Lower leg skin (tissue), 4 donors: ENCODE results near the gene RBM10. TPM values are rescaled to one million over a fixed set of nuclear protein-coding genes. Genes with fewer than 3 reads are reported as not detected.

Experiments
- DNase-seq, 2 donors: peaks; one replicate each; pipeline ENCODE4 v3.0.0-alpha.2; 2019; ENCODE audit warnings: low spot score in 2 of 2
- H3K4me3 ChIP-seq: fragments of 200-600 bp; sonication (generic); 2 replicates; pipeline ENCODE4 v1.5.1; 2017; ENCODE audit warnings: mild to moderate bottlenecking, low read depth; ENCODE audit not compliant: poor library complexity, severe bottlenecking
- POLR2A ChIP-seq, 2 donors: fragments of 450-650 bp; IDR thresholded peaks; one replicate each; pipeline ENCODE4 v1.6.1; 2016 to 2017; ENCODE audit warnings: antibody characterized with exemption in 2 of 2, mild to moderate bottlenecking in 1 of 2, moderate library complexity in 1 of 2
- WGBS, 2 donors: methylation state at CpG; one replicate each; pipeline ENCODE4 v1.1.5; 2018; 5-methylcytosine and 5-hydroxymethylcytosine counted together
- intact Hi-C: fragments of 100-400 bp; cut with DNase I; formaldehyde crosslinking; loops from one replicate; pipeline ENCODE4 v1.15.0; 2023; ENCODE audit warnings: low total_unique reads
- total RNA-seq, 4 donors: library from RNA; depleted of rRNA; stranded (reverse); fragments of >200 nt; gene quantifications; one replicate each; pipeline ENCODE4 v1.1.0, GENCODE V29; 2016
- TF ChIP-seq, protein P1 (sequence below), 3 donors: fragments of 450-650 bp; IDR thresholded peaks; one replicate each; pipeline ENCODE4 v1.5.1; 2016; ENCODE audit warnings: antibody characterized with exemption in 3 of 3, mild to moderate bottlenecking in 3 of 3, moderate library complexity in 2 of 3

RBM10 gene
- total RNA-seq, 4 donors from 2014 or later: 22.2 to 35.4 (median 31.2) TPM

DNA sequence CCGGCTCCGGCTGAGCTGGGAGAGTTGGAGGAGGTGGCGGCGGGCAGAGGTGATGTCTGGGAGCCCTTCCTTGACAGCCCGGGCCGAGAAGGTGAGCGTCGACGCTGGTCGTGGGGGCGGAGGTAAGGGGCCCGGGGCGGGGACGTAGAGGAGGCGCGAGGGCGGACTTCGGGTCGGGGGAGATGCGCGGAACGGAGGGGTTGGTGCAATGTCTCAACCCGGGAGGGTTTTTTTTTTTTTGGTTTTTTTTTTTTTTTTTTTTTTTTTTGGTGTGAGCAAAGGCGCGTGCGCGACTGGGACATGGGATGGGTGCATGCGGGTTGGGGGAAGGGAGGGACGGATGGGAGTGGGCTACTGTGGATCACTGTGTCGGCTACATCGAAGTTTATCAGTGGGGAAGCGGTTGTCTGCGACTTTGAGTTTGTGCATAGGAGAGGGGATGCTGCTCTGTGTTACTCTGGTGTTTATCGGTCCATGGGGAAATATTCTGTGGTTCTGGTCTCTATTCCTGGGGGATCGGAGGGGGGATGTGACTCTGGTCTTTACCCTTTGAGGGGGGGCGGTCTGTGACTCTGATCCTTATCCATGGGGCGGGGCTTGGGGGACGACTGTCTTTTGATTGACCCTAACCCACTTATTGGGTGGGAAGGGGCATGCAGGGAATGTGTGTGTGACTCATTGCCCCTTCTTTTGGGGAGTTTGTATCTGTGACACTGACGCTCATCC, 537 bp downstream of the RBM10 start:
- peak in 1 of 2 donors; percentile 15 for DNase-seq
- intact Hi-C loops: no loop called here
- H3K4me3 ChIP-seq: peak overlapping the region; percentile 68
- 0 to 34% methylated on average over 31 to 39 of the region's 39 CpGs for WGBS, 2 donors
- TF ChIP-seq, protein P1, sequence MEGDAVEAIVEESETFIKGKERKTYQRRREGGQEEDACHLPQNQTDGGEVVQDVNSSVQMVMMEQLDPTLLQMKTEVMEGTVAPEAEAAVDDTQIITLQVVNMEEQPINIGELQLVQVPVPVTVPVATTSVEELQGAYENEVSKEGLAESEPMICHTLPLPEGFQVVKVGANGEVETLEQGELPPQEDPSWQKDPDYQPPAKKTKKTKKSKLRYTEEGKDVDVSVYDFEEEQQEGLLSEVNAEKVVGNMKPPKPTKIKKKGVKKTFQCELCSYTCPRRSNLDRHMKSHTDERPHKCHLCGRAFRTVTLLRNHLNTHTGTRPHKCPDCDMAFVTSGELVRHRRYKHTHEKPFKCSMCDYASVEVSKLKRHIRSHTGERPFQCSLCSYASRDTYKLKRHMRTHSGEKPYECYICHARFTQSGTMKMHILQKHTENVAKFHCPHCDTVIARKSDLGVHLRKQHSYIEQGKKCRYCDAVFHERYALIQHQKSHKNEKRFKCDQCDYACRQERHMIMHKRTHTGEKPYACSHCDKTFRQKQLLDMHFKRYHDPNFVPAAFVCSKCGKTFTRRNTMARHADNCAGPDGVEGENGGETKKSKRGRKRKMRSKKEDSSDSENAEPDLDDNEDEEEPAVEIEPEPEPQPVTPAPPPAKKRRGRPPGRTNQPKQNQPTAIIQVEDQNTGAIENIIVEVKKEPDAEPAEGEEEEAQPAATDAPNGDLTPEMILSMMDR (IDR thresholded peaks at IDR 0.05): no peak
- no peak for TF ChIP-seq POLR2A (IDR thresholded peaks at IDR 0.05)

DNA sequence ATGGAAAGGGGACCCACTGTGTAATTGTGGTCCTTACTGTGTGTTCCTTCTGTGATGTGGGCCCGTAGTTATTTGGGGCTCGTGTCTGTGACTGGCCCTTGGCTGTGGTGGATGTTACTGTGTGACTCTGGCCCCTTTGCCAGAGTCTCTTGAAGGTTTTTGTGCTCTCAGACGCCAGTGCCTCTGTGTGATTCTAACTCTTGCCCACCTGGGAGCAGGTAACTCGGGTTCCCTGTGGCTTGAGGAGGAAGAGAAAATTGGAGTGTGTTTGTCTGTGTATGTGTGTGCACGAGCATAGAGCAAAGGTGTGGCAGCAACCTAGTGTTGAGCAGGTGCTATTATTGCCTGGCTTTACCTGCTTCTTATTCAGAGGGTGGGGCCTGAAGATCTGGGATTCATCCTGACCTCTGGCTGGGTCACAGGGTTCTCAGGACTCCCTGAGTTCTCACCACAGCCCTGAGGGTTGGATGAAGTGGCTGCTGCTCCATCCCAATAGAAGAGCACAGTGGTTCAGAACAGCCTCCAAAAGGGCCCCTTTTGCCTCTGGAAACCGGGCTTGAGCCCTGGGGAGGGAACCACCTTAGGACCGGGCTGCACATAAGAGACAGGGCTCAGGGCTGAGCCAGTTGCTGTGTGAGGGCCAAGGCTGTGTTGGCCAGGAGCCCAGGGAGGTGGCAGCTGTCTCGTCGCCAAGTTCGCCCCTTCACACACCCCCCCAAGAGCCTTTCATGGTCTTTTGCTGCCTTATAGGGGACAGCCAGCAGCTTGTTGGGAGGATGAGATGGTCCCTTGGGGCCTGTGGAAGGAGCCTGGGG, 1.3 kb downstream of the RBM10 start:
- TF ChIP-seq, protein P1 (IDR thresholded peaks at IDR 0.05): no peak
- intact Hi-C loops: no loop called here
- DNase-seq: no peak
- H3K4me3 ChIP-seq: peak overlapping the region; percentile 68
- 10 to 35% methylated on average over 8 to 10 of the region's 10 CpGs for WGBS, 2 donors

- no peak for TF ChIP-seq POLR2A (IDR thresholded peaks at IDR 0.05)
- TF ChIP-seq, protein P1 (IDR thresholded peaks at IDR 0.05): no peak
- H3K4me3 ChIP-seq: no peak overlapping the region
- DNase-seq: no peak
- 82 to 95% methylated on average over 6 to 12 of the region's 12 CpGs for WGBS, 2 donors
- intact Hi-C loops: no loop called here
Observed at GRCh38 chrX:47146936-47147859, 2.2 kb downstream of the RBM10 start.

DNA sequence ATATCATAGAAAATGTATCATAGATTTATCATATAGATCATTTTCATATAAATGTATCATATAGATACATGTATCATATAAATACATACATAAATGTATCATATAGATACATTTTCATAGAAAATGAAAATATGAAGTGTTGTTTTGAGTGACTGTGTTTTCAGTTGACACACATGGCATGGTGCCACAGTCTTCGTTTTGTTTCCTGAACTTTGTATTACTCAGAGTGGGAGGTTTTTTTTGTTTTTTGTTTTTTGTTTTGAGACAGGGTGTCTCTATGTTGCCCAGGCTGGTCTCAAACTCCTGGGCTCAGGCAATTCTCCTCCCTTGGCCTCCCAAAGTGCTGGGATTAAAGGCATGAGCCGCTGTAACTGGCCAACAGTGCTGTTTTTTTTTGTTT, 3.9 kb downstream of the RBM10 start:
- peak in 1 of 2 donors; percentile 39 for DNase-seq
- 50 to 55% methylated on average over 2 of the region's 2 CpGs for WGBS, 2 donors
- TF ChIP-seq, protein P1 (IDR thresholded peaks at IDR 0.05): no peak
- TF ChIP-seq POLR2A (IDR thresholded peaks at IDR 0.05): no peak
- H3K4me3 ChIP-seq: no peak overlapping the region
- intact Hi-C loops: no loop called here

GRCh38 chrX:47151435-47151834, 6.4 kb downstream of the RBM10 start:
- TF ChIP-seq POLR2A (IDR thresholded peaks at IDR 0.05): no peak
- TF ChIP-seq, protein P1 (IDR thresholded peaks at IDR 0.05): no peak
- intact Hi-C loops: no loop called here

More at GRCh38 chrX:47151435-47151834, 6.4 kb downstream of the RBM10 start:
- DNase-seq: no peak
- no peak overlapping the region for H3K4me3 ChIP-seq
